Liver (tissue), 3 donors: ENCODE measurements around the gene PAPPA2.

Experiments
- GABPA ChIP-seq, 2 donors: IDR thresholded peaks in 1 of 2; conservative IDR thresholded peaks in 1 of 2; 2 replicates each; pipeline ENCODE4 v1.6.1; 2016; ENCODE audit warnings: antibody characterized with exemption in 2 of 2, mild to moderate bottlenecking in 1 of 2, moderate library complexity in 1 of 2
- RAD21 ChIP-seq, 2 donors: IDR thresholded peaks; 2 replicates each; pipeline ENCODE4 v1.6.1; 2016; ENCODE audit warnings: antibody characterized with exemption in 2 of 2, mild to moderate bottlenecking in 2 of 2
- TF ChIP-seq, protein P1 (sequence below): fragments of 150-350 bp; IDR thresholded peaks from 2 replicates; pipeline ENCODE4 v1.5.1; 2017; ENCODE audit warnings: improper control_type of control experiment, low read depth, low read length; ENCODE audit not compliant: missing input control
- TF ChIP-seq, protein P2 (sequence below): IDR thresholded peaks from 2 replicates; pipeline ENCODE4 v1.6.1; 2016; ENCODE audit warnings: antibody characterized with exemption, mild to moderate bottlenecking
- donor health status: healthy.
- donor health status: healthy.

DNA sequence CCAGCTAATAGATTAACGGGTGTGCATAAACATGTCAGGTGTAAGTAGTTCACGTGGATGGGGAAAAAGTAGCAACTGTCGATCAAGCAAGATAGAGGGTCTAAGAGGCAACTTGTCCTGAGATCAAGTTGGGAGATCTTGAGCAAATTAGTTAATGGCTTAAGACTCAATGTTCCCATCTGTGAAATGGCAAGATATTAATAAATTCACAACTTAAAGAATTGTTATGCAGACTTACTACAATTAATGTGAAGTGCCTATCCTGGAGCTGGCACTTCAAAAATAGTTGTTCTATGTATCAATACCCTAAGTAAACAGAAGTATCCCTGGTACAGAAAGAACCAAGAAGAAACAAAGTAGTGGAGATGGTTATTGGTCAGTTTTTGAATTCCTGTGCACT lies 389.1 kb downstream of the PAPPA2 start:
- TF ChIP-seq RAD21 (IDR thresholded peaks at IDR 0.05) (no peak), GABPA (IDR thresholded peaks at IDR 0.05 in 1 of 2, conservative IDR thresholded peaks at IDR 0.05 in 1 of 2) (no peak)
- TF ChIP-seq, protein P1, sequence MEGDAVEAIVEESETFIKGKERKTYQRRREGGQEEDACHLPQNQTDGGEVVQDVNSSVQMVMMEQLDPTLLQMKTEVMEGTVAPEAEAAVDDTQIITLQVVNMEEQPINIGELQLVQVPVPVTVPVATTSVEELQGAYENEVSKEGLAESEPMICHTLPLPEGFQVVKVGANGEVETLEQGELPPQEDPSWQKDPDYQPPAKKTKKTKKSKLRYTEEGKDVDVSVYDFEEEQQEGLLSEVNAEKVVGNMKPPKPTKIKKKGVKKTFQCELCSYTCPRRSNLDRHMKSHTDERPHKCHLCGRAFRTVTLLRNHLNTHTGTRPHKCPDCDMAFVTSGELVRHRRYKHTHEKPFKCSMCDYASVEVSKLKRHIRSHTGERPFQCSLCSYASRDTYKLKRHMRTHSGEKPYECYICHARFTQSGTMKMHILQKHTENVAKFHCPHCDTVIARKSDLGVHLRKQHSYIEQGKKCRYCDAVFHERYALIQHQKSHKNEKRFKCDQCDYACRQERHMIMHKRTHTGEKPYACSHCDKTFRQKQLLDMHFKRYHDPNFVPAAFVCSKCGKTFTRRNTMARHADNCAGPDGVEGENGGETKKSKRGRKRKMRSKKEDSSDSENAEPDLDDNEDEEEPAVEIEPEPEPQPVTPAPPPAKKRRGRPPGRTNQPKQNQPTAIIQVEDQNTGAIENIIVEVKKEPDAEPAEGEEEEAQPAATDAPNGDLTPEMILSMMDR = no peak
- TF ChIP-seq, protein P2, sequence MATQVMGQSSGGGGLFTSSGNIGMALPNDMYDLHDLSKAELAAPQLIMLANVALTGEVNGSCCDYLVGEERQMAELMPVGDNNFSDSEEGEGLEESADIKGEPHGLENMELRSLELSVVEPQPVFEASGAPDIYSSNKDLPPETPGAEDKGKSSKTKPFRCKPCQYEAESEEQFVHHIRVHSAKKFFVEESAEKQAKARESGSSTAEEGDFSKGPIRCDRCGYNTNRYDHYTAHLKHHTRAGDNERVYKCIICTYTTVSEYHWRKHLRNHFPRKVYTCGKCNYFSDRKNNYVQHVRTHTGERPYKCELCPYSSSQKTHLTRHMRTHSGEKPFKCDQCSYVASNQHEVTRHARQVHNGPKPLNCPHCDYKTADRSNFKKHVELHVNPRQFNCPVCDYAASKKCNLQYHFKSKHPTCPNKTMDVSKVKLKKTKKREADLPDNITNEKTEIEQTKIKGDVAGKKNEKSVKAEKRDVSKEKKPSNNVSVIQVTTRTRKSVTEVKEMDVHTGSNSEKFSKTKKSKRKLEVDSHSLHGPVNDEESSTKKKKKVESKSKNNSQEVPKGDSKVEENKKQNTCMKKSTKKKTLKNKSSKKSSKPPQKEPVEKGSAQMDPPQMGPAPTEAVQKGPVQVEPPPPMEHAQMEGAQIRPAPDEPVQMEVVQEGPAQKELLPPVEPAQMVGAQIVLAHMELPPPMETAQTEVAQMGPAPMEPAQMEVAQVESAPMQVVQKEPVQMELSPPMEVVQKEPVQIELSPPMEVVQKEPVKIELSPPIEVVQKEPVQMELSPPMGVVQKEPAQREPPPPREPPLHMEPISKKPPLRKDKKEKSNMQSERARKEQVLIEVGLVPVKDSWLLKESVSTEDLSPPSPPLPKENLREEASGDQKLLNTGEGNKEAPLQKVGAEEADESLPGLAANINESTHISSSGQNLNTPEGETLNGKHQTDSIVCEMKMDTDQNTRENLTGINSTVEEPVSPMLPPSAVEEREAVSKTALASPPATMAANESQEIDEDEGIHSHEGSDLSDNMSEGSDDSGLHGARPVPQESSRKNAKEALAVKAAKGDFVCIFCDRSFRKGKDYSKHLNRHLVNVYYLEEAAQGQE = no peak
